Activated CD4-positive, alpha-beta T cell treated with anti-CD3 and anti-CD28 coated beads for 48 hours (primary cell): ENCODE results near the gene COL23A1.

Source experiments
- DNase-seq: peaks from one replicate; pipeline ENCODE4 v3.0.0-alpha.2; 2020

Gene COL23A1

DNA sequence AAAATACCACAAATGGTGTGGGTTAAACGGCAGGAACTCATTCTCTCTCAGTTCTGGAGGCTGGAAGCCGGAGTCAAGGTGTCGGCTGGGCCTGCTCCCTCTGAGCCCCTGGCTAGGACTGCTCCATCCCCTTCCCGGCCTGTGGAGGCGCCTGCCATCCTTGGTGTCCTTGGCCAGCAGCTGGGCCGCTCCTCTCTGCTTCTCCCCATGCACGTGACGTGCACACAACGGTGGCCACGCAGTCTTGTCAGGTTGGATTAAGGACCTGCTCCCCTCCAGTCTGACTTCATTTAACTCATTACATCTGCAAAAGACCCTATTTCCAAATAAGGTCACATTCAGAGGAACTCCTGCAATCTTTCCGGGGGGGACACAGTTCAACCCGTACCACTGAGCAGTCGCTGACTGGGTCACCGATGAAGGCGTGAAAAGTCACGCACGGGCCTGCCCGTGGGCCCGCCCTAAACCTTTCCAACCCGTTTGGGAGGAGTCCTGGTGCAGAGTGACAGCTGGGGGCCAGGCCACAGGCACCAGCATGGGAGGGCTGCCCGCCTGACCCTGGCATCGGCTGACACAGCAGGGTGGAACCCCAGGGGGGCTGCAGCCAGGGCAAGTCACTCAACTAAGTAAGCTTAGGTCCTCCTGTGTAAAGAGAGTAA is 135.2 kb downstream of the COL23A1 start:
- no peak for DNase-seq

DNA sequence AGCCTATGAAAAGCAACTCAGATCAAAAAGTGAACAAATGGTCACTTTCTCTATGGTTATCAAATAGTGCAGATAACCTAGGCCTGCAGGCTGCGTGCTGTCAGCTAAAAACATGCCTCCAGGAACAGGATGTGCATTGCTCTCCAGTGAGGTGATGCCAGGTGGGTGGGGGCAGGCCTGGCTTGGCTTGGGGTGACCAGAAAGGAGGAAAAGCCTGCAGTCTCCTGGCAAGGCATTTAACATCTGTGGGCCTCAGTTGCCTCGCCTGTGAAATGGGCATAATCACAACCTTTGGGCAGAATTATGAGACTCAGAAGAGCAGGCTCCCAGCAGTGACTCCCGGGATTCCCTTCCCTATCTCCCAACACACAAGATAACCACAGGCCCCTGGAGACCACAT is 135.9 kb downstream of the COL23A1 start:
- no peak for DNase-seq

DNA sequence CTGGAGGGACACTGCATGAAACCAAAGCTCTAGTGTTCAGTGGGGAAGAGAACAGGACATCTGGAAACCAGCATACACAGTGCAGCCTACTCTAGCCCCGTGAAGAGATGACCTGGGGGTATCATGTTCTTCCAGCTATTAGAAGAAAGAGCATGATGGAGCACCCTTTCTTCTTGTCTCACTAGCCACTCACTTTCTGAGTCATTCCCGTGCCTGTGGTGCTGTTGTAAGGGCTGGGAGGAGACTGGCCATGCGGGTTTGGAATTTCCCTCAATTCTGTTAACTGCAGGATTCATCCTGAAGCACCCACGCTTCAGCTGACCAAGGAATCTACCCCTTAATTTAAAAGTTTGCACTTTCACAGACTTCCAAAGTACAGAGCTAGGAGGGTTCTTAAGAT is 137.0 kb downstream of the COL23A1 start:
- no peak for DNase-seq

DNA sequence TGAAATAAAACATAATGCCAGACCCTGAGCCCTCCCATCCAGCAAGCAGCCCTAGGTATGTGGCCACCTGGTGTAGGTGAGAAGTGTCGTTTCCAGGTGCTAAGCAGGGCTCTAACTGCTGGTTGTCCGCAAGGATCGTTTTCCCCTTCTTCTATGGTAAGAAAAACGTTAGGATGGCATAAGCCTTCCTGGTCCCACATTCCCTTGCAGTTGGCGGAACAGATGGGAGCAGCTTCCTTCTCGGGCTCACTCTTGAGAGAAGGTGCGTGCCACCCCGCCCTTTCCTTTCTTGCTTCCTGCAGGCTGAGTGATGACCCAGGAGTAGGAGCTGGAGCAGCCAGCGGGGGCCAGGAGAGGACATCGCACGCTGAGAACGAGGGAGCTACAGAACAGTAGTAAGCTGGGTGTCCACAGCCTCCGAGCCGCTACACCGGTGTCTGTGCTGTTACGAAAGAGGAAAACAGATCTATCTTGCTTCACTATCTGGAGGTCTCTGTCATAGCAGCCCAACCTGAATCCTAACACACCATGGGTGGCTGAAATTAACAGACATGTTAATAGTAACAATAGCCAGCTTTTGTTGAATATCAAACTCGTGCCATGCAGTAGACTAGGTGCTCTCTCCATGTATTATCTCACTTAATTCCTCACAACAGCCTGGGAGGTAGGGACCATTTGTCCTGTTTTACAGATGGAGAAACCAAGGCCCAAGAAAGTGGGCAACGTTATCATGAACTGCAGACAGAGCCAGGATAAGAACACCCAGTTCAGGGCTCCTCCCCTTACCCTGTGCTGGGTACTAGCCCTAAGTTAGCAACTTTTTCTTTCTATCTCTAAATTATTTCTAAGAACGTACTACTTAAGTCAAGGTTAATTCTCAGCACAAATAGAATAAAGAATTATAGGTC is 139.8 kb downstream of the COL23A1 start:
- DNase-seq: no peak

DNA sequence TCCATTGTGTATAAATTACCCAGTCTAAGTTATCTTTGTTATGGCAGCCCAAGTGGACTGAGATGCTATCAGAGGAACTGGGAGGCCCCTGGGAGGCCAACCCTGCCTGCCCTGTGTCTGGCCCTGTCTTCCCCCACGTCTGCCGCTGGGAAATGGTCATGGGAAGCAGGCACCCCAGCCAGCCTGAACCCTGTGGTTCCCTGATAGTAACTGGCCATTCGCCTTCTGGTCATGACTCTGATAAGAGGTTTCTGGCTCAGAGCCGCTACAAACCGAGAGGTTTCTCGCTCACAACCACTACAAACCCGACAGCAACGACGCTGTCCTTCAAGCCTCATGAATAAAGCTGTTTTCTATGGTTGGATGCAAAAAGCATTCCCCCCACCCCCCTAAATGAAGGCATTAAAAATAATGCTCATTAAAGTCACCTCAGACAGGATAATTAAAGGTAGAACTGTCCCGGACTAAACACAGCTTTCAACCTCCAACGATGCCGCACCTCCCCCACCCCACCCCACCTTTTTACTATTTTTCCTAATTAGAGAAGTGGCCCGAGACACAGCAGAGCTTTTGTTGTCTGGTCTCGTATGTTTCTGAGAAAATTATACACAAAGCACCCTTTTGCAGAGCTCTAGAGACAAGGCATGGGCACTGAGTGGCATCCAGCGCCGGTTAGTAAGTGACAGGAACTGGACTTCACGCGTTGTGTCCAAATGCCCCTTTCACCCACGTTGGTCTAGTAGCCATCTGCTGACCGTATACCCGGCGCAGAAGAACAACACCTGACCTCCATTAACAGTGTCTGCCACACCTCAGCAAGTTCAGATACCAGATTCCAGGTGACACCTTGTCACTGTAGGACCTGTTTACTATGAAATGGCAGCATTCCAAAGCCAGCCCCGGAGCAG is 140.8 kb downstream of the COL23A1 start:
- no peak for DNase-seq

DNA sequence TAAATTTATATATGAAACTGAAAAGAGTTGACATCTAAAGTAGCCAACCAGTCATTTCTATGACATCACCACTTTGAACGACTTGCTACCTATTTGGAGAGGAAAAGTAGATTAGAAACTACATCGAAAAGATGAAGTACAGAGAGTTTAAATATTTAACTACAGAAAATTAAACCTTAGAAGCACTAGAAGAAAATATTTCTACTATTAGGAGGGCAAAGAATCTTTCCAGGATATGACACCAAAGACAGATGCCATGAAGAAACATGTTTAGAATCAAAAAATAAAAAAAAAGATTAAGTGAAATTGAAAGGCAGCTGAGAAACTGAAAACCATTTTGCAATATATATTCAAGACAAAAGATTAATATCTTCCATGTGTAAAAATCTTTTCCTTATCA is 144.7 kb downstream of the COL23A1 start:
- no peak for DNase-seq

DNA sequence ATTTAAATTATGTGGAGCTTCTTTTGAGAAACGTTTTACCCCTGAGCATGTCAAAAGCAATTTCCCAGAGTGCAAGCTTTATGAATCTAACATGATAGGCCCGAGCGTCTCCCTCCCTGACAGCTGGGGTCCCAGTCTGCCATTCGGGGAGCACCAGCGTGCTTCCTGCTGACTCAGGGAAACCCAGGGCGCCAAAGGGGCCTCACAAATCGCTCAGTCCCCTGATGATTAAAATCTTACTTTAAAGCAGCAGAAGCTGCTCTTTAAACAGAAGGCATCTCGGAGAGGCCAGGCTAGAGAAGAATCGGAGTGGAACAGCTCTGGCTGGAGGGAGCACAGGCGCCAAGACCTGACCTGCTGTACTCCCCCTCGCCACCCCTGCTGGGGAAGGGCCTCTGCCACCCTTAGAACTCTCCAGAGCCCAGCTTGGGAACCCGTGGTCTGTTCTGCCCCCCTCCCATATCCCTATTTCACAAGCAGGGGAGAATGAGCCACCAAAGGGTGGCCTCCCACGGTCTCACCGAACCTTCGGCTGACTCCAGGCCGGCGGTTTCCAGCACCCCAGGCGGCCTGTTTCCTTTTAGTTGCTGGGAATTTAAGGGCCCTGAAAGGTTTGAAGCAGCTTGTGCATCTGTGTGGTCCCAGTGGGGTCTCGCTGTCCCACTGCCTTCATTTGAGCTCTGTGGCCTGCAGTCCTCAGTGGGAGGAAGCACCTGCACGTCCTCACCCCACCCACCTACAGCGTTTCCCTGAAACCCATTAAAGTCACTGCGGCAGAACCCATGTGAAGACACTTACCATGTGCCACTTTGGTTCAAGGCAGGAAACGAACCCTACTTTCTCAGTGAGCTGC is 147.6 kb downstream of the COL23A1 start:
- DNase-seq: no peak

DNA sequence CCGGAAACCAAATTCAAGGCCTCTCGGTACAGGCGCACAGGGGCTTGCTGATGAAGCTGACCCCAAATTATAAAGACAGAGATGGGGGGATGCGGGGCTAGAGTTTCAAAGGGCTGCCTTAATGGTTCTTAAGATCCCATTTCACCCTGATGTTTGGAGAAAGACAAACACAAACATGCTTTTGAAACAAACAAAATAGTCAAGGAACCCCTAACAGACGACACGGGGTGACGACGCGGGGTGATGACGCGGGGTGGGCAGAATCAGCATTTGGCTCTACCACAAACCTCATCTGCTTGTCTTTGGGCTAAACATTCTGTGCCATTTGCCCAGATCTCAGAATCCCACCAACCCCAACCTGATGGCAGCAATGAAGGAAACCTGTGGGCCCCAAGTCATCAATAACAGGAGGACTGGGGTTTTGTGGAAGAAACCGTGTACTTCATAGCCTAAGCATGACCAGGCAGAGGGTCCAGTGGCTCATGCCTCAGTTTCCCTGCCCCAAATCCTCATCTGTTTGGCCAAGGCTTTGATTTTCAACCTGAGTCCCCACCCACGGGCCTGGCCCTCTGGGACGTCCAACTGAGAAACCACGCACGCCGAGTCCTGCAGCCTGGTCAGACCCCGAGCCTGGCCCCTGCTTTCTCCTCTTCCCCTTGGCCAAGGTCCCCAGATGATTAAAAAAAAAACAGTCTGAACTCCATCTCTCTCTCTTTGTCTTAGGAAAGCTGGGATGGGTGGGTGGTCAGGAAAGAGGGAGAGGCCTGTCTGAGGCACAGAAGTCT is 148.5 kb downstream of the COL23A1 start:
- DNase-seq: no peak

DNA sequence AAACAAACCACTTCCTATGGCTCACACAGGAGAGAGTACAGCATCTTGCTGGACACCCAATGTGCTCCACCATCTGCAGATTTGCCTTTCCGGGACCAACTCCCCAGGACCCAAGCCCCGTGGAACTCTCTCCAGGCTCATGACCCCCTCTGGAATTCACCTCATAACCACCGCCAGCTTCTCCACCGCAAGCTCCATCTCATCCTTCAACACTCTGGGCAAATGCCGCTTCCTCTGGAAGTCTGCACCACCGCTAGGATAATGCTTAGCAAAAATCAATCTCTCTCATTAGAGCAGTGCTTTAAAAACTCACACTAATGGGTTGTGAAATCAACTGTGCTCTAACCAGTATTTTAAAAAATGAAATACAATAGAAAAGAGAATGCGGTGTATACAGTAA is 150.0 kb downstream of the COL23A1 start:
- no peak for DNase-seq

DNA sequence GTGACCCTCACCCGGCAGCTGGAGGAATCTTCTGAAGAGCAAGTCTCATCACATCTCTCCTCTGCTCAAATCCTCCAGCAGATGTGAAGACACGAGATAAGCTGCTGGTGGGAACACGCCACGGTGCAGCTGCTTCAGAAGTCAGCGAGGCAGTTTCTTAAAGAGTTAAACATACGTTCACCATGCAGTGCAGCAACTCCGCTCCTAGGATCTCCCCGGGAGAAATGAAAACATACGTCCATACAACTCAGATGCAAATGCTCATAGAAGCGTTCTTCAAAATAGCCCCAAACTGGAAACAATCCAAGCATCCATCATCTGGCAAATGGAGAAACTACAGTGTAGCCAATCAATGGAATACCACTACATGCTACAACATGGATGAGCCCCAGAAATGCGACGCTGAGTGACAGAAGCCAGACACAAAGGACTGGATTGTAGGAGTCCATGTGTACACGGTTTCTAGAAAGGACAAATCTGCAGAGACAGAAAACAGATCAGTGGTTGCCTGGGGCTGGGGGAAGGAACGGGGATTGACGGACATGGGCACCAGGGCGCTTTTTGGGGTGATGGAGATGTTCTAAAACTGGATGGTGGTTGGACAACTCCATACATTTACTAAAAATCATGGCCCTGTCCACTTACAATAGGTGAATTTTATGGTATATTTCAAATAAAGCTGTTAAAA is 150.6 kb downstream of the COL23A1 start:
- no peak for DNase-seq

DNA sequence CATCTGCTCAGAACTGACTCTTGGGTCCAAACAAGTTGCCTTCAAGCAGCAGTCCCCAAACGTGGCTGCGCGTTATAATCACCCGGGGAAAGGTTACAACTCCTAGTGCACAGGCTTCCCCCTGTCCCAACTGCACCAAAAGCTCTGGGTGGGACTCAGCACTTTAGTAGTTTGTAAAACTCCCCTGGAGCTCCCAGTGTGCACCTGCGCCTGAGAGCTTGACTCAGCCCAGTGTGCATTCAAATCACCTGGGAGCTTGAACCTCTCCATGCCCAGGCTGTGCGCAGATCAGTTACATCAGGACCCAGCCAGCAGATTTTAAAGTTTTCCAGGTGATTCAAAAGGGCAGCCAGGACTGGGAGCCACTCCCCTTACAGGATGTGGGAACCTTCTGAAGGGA is 151.4 kb downstream of the COL23A1 start:
- no peak for DNase-seq

DNA sequence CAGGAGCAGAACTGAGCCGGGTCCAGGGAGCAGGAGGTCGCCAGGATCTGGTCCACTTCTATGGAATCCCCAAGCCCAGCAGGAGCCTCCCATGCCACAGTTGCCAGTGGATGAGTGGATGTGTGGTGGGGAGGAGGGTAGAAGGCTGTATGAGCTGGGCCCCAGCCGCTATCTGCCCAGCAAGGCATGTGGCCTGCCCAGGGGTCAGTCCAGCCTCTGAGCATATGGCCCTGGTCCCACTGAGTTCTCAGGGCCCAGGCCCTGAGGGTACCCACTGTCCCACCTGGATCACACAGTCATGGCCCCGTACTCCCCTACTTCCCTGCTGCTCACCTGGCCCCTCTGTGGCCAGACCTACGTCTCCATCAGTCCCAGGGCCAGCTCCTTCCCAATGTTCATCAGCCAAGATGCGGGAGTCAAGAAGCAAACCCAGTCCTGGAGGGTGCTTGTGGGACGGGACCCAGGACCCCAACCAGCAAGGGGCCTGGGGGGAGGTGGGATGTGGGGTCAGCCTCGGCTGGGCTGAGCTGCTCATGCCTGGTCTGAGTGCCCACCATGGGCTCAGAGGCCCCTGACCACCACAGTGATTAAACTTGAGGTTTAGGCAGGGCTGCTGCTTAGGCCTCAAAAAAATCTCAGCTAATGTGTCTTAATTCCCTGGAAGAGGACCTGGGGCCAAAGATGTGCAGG is 152.7 kb downstream of the COL23A1 start:
- no peak for DNase-seq

DNA sequence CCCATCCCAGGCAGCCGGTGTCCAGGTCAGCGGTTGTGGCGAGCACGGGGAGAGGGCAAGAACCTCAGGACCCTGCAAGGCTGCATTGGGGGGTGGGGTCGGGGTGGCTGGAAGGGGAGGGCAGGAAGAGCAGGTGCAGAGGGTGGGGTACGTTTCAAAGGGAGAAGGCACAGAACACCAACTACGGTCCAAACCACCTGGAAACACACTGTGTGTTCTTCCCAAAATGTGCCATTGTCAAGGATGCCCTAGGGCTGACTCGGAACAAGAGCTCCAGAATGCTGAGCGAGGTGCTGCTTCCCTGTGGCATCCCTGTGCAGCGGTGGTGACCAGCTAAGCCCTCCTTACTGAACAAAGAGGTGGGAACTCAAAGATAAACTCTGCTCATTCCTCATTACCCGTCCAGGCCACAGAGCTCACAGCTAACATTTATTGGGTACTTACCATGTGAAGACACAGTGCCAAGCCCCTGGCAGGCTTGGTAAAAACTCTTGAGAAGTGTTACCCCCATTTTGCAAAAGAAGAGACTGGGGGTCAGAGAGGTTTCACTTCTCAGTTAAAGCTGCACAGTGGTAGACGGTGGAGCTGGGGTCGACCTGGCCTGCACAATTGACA is 153.8 kb downstream of the COL23A1 start:
- DNase-seq: no peak

DNA sequence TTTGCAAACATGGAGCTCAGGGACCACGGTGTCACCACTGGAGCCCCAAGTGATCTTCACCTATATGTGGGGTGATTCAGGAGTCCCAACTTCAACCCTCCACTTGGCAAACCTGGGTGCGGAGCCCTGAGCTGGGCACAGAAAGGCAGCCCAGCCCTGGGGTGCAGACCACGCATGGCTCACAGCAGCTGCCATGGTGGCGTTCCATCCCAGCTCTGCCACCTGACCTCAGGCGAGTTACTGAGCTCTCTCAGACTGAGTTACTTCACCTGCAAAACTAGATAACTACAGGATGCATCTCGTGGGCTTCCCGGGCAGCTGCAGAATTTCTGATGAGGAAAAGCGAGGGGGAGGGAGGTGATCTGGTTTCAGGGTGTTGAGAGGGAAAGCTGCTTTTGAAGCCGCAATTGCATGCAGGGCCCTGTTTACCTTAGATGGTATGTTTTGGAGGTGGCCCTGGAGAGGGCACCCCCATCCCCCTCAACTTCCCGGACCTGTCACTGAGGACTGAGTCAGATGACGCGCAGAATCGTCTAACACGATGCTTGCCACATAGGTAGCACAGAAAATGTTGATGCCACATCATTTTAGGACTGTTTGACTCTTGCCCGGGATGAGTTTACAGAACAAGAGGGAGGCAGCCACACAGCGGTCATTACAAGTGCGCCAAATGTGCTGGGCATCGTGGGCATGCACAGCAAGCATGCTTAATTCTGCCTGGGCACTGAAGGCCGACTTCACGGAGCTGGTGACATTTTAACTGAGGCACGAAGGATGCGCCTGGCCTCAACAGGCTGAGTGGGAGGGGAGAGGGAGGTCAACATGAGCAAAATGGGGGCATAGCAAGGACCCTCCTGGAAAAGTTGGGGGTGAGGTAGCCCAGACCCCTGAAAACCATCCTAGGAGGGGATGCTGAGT is 154.6 kb downstream of the COL23A1 start:
- DNase-seq: no peak

DNA sequence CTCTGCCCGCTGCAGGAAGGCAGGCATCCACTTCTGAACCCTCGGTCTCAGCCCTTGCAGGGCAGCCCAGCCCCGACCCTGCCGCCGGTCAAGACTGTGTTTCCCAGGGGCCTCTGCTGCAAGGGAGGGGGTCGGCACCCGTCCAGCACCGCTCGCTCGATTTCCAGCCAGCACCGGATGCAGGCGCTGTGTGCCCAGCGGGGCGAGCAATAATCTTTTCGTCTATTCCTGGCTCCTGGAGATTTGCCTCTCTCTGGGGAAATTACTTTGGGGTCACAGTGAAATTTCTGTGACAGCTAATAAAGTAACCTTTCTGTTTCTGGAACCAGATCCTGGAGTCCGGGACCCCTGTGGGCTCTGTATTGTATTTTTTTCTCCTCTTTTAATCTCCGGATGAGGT is 155.3 kb downstream of the COL23A1 start:
- no peak for DNase-seq

DNA sequence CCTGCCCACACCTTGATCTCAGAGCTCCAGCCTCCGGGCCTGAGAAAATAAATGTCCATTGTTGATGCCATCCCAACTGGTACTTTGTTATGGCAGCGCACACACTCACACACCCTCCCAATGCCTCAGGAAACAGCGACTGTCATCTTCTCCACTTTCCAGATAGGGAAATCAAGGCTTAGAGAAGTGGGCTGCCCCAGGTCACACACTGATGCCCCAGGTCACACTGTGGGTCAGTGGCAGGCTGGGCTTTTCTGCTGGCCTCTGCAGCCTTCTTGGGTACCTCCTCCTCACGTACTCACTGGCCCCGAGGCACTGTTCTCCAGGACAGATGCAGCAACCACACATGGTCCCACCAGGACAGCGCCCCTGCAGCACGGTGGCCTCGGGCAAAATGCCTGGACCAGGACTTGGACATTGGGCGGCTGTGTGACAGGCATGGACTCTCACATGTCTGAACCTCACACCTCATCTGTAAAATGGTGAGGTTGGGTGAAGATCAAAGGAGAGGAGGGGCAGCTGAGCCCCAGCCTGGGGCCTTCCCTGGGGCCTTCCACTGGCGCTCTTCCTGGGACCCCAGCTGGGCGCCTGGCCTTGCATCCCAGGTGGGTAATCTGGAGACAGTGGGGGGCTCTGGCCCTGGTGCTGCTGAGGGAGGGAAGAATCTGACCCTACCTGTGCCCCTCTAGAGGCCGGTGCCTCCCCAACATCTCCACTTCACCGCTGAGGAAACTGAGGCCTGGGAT is 156.0 kb downstream of the COL23A1 start:
- DNase-seq: no peak

DNA sequence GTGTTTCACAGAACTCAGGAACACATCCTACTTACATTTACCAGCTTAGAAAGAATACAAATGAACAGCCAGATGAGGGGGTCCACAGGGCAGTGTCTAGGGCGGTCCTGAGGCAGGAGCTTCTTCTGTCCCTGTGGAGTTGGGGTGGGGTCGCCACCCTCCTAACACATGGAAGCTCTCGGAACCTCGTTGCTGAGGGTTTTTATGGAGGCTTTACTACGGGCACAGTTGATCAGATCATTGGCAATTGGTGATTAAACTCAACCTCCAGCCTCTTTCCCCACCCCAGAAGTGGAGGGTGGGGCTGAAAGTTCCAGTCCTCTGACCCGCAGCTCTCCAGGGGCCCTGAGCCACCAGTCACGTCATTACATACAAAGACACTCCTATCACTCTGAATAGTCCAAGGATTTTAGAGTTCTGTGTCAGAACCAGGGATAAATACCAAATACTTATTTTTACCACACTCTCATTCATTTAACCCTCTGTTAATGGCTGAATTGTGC is 156.9 kb downstream of the COL23A1 start:
- DNase-seq: no peak
